Nephron progenitor cell (in vitro differentiated cells): Measurements from ENCODE around the gene PCED1A.

Experiments used
- DNase-seq: peaks from one replicate; pipeline ENCODE4 v3.0.0; 2021
- H3K27ac Mint-ChIP-seq: 2 replicates; pipeline ENCODE4 v1.8.0; 2021; ENCODE audit warnings: mild to moderate bottlenecking, moderate library complexity, mixed read lengths
- H3K27me3 Mint-ChIP-seq: 2 replicates; pipeline ENCODE4 v1.8.0; 2021; ENCODE audit warnings: mild to moderate bottlenecking, low read depth, mixed read lengths; ENCODE audit not compliant: poor library complexity
- H3K36me3 Mint-ChIP-seq: 2 replicates; pipeline ENCODE4 v1.8.0; 2021; ENCODE audit warnings: low read depth, mixed read lengths
- H3K4me1 Mint-ChIP-seq: 2 replicates; pipeline ENCODE4 v1.8.0; 2021; ENCODE audit warnings: mixed read lengths
- H3K4me3 Mint-ChIP-seq: 2 replicates; pipeline ENCODE4 v1.8.0; 2021; ENCODE audit warnings: mild to moderate bottlenecking, moderate library complexity, mixed read lengths
- H3K9me3 Mint-ChIP-seq: 2 replicates; pipeline ENCODE4 v1.8.0; 2021; ENCODE audit warnings: mild to moderate bottlenecking, moderate library complexity, mixed read lengths
- TF ChIP-seq, protein P1 (sequence below): fragments of 200-600 bp; sonication (generic); IDR thresholded peaks from 2 replicates; pipeline ENCODE4 v1.5.0; 2021; ENCODE audit warnings: antibody characterized with exemption

PCED1A gene

DNA sequence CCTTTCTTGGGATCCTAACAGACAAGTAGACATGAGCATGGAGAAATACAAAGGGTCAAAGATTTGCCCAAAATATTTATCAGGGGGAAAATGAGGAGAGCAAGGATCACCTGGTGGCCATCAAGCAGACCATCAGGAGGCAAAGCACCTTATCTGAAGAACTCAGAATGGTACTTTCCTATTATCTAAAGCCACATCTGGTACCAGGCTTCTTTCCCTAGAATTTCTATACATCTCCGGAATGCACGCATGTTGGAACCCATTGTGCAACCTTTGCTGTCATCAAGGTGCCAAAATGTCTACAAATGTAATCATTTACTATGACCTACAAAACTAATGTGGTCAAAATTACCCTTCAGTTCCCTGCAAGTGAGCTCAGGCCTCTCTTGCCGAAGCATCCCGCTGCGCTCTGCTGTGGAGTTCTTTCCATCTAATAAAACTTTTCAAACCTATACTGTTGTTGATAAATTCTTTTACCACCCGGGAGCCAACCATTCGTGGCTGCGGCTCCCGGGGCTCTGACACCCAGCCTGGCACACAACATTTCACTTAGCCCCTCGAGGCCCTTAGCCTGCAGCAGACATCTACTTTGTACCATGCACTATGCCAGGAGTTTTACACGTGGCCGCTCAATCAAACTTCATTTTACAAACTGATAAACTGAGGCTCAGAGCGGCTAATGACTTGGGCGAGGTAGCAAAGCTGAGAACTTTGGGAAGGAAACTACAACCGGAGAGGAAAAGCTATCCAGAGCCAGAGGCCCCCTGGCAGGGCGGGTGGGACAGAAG, 36.2 kb downstream of the PCED1A start:
- Mint-ChIP-seq H3K27ac (no peak overlapping the region), H3K36me3 (peaks cover 5% of the 10 kb centered on the region), H3K4me3 (peak overlapping the region; percentile 52), H3K27me3 (peaks cover 58% of the 10 kb centered on the region), H3K4me1 (peaks cover 57% of the 10 kb centered on the region), H3K9me3 (peaks cover 20% of the 10 kb centered on the region)
- no peak for DNase-seq
- TF ChIP-seq, protein P1, sequence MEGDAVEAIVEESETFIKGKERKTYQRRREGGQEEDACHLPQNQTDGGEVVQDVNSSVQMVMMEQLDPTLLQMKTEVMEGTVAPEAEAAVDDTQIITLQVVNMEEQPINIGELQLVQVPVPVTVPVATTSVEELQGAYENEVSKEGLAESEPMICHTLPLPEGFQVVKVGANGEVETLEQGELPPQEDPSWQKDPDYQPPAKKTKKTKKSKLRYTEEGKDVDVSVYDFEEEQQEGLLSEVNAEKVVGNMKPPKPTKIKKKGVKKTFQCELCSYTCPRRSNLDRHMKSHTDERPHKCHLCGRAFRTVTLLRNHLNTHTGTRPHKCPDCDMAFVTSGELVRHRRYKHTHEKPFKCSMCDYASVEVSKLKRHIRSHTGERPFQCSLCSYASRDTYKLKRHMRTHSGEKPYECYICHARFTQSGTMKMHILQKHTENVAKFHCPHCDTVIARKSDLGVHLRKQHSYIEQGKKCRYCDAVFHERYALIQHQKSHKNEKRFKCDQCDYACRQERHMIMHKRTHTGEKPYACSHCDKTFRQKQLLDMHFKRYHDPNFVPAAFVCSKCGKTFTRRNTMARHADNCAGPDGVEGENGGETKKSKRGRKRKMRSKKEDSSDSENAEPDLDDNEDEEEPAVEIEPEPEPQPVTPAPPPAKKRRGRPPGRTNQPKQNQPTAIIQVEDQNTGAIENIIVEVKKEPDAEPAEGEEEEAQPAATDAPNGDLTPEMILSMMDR = no peak

DNA sequence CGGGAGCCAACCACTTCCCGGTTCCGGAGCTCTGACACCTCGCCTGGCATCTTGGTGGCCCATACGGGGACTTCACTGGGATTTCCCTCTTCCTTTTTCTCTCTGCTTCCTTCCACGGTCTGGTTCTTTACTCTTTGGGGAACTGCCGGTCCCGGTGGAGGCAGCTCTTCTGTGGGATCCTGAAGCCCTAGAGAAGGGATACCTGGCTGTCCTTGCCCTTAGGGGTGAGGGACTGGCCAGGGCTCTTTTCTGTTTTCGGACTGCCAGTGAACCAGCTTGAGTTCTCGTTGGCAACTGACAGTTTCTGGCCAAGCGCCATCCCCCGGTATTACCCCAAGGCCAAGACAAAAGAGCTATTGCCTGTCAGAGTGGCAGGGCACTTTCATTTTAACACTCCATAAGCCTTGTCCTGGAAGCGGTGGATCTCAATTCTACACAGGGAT, 39.1 kb downstream of the PCED1A start:
- Mint-ChIP-seq H3K4me1 (peaks cover 68% of the 10 kb centered on the region), H3K27me3 (peaks cover 49% of the 10 kb centered on the region), H3K4me3 (peak overlapping the region; percentile 92), H3K36me3 (peaks cover 23% of the 10 kb centered on the region), H3K9me3 (no peaks in the 10 kb centered on the region), H3K27ac (no peak overlapping the region)
- TF ChIP-seq, protein P1 = no peak
- no peak for DNase-seq

DNA sequence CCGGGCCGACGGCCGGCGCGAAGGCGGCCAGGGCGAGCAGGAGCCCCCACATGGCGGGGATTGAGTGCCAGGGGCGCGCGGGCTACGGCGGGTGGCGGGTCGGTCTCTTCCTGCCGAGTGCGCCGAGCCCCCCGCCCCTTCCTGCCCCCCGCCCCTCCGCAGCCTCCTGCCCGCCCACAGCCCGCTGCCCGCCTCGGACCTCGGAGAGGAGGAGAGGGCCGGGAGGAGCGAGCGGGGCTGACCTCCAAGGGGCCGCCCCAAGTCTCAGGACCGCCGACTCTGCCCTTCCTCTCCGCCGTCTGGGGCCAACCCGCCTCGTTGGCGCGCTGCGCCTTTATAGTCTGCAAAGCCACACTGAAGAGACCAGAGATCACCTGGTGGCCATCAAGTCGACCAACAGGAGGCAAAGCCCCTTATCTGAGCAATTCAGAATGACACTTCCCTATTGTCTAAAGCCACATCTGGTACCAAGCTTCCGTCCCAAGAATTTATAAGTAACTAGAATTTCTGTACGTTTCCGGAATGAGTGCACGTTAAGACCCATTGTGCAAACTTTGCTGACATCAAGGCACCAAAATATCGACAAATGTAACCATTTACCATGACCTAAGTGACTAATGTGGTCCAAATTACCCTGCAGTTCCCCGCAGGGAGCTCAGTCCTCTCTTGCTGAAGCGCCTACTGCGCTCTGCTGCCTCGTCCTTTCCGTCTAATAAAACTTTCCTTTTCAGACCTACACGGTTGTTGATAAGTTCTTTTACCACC, 39.8 kb downstream of the PCED1A start, which contains the start of gene CPXM1:
Gene CPXM1 (minus strand): TSS at position 107 of the 765 bp plus-strand sequence. CDS start 55 bp downstream, at position 52.
- TF ChIP-seq, protein P1 = peak; percentile 6
- peak within 1 kb of the TSS; percentile 99 for H3K4me3 Mint-ChIP-seq
- peak within 1 kb of the TSS; percentile 96 for H3K27ac Mint-ChIP-seq
- peaks cover 43% of the 10 kb centered on the region for H3K27me3 Mint-ChIP-seq
- DNase-seq = peak; percentile 82
- H3K4me1 Mint-ChIP-seq = peaks cover 62% of the 10 kb centered on the region
- H3K9me3 Mint-ChIP-seq = no peaks in the 10 kb centered on the region
- H3K36me3 Mint-ChIP-seq = peaks cover 24% of the 10 kb centered on the region

DNA sequence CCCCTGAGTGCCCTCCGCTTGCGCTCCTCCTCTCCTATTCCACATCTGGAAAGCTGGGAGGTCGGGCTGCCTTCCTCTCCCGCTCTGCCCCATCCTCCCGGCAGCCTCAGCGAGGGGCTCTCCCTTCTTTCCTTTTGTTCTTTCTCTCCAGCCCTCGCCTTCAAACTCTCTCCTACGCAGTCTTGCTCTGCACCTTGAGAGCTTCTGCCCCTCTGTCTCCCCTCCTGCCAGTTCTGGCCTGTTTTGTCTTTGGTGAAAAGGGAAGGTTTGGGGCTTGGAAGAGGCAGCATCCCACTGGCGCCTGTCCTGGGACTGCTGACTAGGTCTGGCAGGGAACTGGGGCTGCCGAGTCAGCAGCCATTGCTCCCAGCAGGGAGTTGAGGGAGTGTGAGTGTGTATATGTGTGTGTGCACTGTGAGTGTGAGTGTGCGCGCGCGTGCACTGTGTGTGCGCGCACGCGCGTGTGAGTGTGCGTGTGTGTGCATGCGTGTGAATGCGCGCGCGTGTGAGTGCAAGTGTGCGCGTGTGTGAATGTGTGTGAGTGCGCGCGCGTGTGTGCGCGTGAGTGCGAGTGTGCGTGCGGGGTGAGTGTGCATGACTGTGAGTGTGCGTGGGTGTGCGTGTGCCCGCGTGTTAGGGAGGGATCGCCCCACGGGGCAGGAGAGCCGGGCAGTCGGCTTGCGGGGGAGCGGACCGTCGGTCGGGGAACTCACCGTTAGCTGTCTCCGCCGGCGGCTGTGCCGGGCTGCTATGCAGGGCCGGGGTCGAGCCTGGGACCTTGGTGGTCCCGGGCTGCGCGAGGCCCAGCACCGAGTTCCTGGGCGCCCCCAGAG, 40.6 kb downstream of the PCED1A start:
- peak overlapping the region; percentile 99 for H3K4me3 Mint-ChIP-seq
- peaks cover 58% of the 10 kb centered on the region for H3K4me1 Mint-ChIP-seq
- peaks cover 29% of the 10 kb centered on the region for H3K36me3 Mint-ChIP-seq

DNA sequence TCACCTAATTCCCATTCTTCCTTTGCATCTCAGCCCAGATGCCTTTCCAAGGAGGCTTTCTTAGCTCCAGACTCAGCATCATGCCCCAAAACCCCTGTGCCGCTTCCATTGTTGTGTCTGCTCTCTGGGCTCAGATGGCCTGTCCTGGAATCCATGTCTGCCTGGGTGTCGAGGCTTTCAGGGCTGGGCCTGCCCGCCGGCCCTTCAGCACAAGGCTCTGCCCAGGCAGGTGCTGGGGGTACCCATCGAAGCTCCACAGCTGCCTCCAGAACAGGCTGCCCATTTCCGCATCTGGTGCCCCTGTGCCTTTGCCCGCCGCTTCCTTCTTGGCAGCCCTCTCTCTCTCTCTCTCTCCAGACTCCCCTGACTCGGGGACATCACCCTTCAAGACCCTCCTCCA, 41.2 kb downstream of the PCED1A start:
- Mint-ChIP-seq H3K27ac (peak overlapping the region; percentile 95), H3K9me3 (no peaks in the 10 kb centered on the region), H3K27me3 (peaks cover 28% of the 10 kb centered on the region), H3K4me1 (peaks cover 53% of the 10 kb centered on the region), H3K36me3 (peaks cover 34% of the 10 kb centered on the region), H3K4me3 (peak overlapping the region; percentile 99)
- TF ChIP-seq, protein P1 = no peak
- no peak for DNase-seq

More for the DNA sequence above, 40.6 kb downstream of the PCED1A start:
- DNase-seq = peak; percentile 33
- TF ChIP-seq, protein P1 = no peak
- H3K27ac Mint-ChIP-seq = peak overlapping the region; percentile 95
- H3K9me3 Mint-ChIP-seq = no peaks in the 10 kb centered on the region
- H3K27me3 Mint-ChIP-seq = peaks cover 35% of the 10 kb centered on the region
